Nephron progenitor cell (in vitro differentiated cells): Measurements from ENCODE around the gene SMARCA4.

ENCODE experiments used
- DNase-seq: peaks from one replicate; pipeline ENCODE4 v3.0.0; 2021
- H3K27ac Mint-ChIP-seq: 2 replicates; pipeline ENCODE4 v1.8.0; 2021; ENCODE audit warnings: mild to moderate bottlenecking, moderate library complexity, mixed read lengths
- H3K27me3 Mint-ChIP-seq: 2 replicates; pipeline ENCODE4 v1.8.0; 2021; ENCODE audit warnings: mild to moderate bottlenecking, low read depth, mixed read lengths; ENCODE audit not compliant: poor library complexity
- H3K36me3 Mint-ChIP-seq: 2 replicates; pipeline ENCODE4 v1.8.0; 2021; ENCODE audit warnings: low read depth, mixed read lengths
- H3K4me1 Mint-ChIP-seq: 2 replicates; pipeline ENCODE4 v1.8.0; 2021; ENCODE audit warnings: mixed read lengths
- H3K4me3 Mint-ChIP-seq: 2 replicates; pipeline ENCODE4 v1.8.0; 2021; ENCODE audit warnings: mild to moderate bottlenecking, moderate library complexity, mixed read lengths
- H3K9me3 Mint-ChIP-seq: 2 replicates; pipeline ENCODE4 v1.8.0; 2021; ENCODE audit warnings: mild to moderate bottlenecking, moderate library complexity, mixed read lengths
- CTCF ChIP-seq: fragments of 200-600 bp; sonication (generic); IDR thresholded peaks from 2 replicates; pipeline ENCODE4 v1.5.0; 2021; ENCODE audit warnings: antibody characterized with exemption

SMARCA4 gene

GRCh38 chr19:11044431-11044830, 83.6 kb downstream of the SMARCA4 start:
- DNase-seq, result no peak
- Mint-ChIP-seq H3K4me3 (no peak overlapping the region), H3K36me3 (peaks cover 83% of the 10 kb centered on the region), H3K27me3 (no peaks in the 10 kb centered on the region), H3K9me3 (no peaks in the 10 kb centered on the region), H3K27ac (peak overlapping the region; percentile 23), H3K4me1 (no peaks in the 10 kb centered on the region)
- TF ChIP-seq CTCF, result no peak

GRCh38 chr19:11045536-11045935, 84.7 kb downstream of the SMARCA4 start:
- H3K27me3 Mint-ChIP-seq, result no peaks in the 10 kb centered on the region
- H3K4me3 Mint-ChIP-seq, result no peak overlapping the region
- no peak overlapping the region for H3K27ac Mint-ChIP-seq
- no peaks in the 10 kb centered on the region for H3K4me1 Mint-ChIP-seq
- no peak for TF ChIP-seq CTCF
- peaks cover 79% of the 10 kb centered on the region for H3K36me3 Mint-ChIP-seq
- H3K9me3 Mint-ChIP-seq, result no peaks in the 10 kb centered on the region
- no peak for DNase-seq

GRCh38 chr19:11046605-11047354, 86.0 kb downstream of the SMARCA4 start:
- H3K36me3 Mint-ChIP-seq, result peaks cover 71% of the 10 kb centered on the region
- H3K4me1 Mint-ChIP-seq, result peaks cover under 1% of the 10 kb centered on the region
- H3K27me3 Mint-ChIP-seq, result no peaks in the 10 kb centered on the region
- no peak for DNase-seq
- peak overlapping the region; percentile 66 for H3K27ac Mint-ChIP-seq
- no peaks in the 10 kb centered on the region for H3K9me3 Mint-ChIP-seq
- TF ChIP-seq CTCF, result no peak
- H3K4me3 Mint-ChIP-seq, result no peak overlapping the region

GRCh38 chr19:11047866-11048265, 87.0 kb downstream of the SMARCA4 start:
- no peaks in the 10 kb centered on the region for H3K27me3 Mint-ChIP-seq

GRCh38 chr19:11050323-11051114, 89.7 kb downstream of the SMARCA4 start:
- peaks cover 5% of the 10 kb centered on the region for H3K4me1 Mint-ChIP-seq
- no peaks in the 10 kb centered on the region for H3K9me3 Mint-ChIP-seq
- H3K4me3 Mint-ChIP-seq, result no peak overlapping the region
- H3K27ac Mint-ChIP-seq, result no peak overlapping the region
- peaks cover 54% of the 10 kb centered on the region for H3K36me3 Mint-ChIP-seq
- TF ChIP-seq CTCF, result no peak
- DNase-seq, result no peak
- no peaks in the 10 kb centered on the region for H3K27me3 Mint-ChIP-seq

More at GRCh38 chr19:11047866-11048265, 87.0 kb downstream of the SMARCA4 start:
- peaks cover 68% of the 10 kb centered on the region for H3K36me3 Mint-ChIP-seq
- no peak overlapping the region for H3K27ac Mint-ChIP-seq
- peaks cover 5% of the 10 kb centered on the region for H3K4me1 Mint-ChIP-seq
- no peak for TF ChIP-seq CTCF
- no peak overlapping the region for H3K4me3 Mint-ChIP-seq
- no peaks in the 10 kb centered on the region for H3K9me3 Mint-ChIP-seq
- DNase-seq, result no peak
